GM19438 (cell line): ENCODE results near the gene NT5C2.
"Not testable (repeated sequence)": the region's sequence is repeated elsewhere in the genome, so short reads cannot be mapped to it uniquely, and the experiment has no call there.

ENCODE experiments used
- ATAC-seq: cut with Tn5 transposase; IDR thresholded peaks from one replicate; pipeline ENCODE4 v1.9.1; 2021; ENCODE audit warnings: low read depth; ENCODE audit not compliant: unreplicated experiment

Gene NT5C2

GRCh38 chr10:103167554-103167953 lies 25.5 kb downstream of the NT5C2 start:
- ATAC-seq = not testable (repeated sequence)

- ATAC-seq = no peak
Observed at GRCh38 chr10:103166523-103166922, 26.5 kb downstream of the NT5C2 start.

- ATAC-seq = not testable (repeated sequence)
Observed at GRCh38 chr10:103163766-103164403, 29.2 kb downstream of the NT5C2 start.

- ATAC-seq = no peak
Observed at GRCh38 chr10:103157246-103157645, 35.8 kb downstream of the NT5C2 start.

GRCh38 chr10:103155471-103156085 lies 37.5 kb downstream of the NT5C2 start:
- ATAC-seq = no peak

- ATAC-seq = no peak
Observed at GRCh38 chr10:103154521-103155299, 38.4 kb downstream of the NT5C2 start.

- ATAC-seq = no peak
Observed at GRCh38 chr10:103153302-103154197, 39.5 kb downstream of the NT5C2 start.

- ATAC-seq = no peak
Observed at GRCh38 chr10:103149991-103150622, 43.0 kb downstream of the NT5C2 start.

- no peak for ATAC-seq
Observed at GRCh38 chr10:103147645-103148044, 45.4 kb downstream of the NT5C2 start.

GRCh38 chr10:103145860-103146466 lies 47.1 kb downstream of the NT5C2 start:
- ATAC-seq = no peak

GRCh38 chr10:103145046-103145445 lies 48.0 kb downstream of the NT5C2 start:
- ATAC-seq = no peak

- no peak for ATAC-seq
Observed at GRCh38 chr10:103144041-103144440, 49.0 kb downstream of the NT5C2 start.

- ATAC-seq = not testable (repeated sequence)
Observed at GRCh38 chr10:103143641-103144040, 49.4 kb downstream of the NT5C2 start.

- ATAC-seq = no peak
Observed at GRCh38 chr10:103141950-103142349, 51.1 kb downstream of the NT5C2 start.

GRCh38 chr10:103140469-103140868 lies 52.6 kb downstream of the NT5C2 start:
- no peak for ATAC-seq

- ATAC-seq = no peak
Observed at GRCh38 chr10:103139803-103140202, 53.3 kb downstream of the NT5C2 start.

GRCh38 chr10:103135168-103135567 lies 57.9 kb downstream of the NT5C2 start:
- not testable (repeated sequence) for ATAC-seq

- ATAC-seq = no peak
Observed at GRCh38 chr10:103130910-103131309, 62.2 kb downstream of the NT5C2 start.

GRCh38 chr10:103130180-103130579 lies 62.9 kb downstream of the NT5C2 start:
- ATAC-seq = not testable (repeated sequence)

- no peak for ATAC-seq
Observed at GRCh38 chr10:103127241-103127640, 65.8 kb downstream of the NT5C2 start.
